Posterior vena cava (tissue), 2 donors: ENCODE results near the gene SRSF6. TPM values are rescaled to one million over a fixed set of nuclear protein-coding genes. Genes with fewer than 3 reads are reported as not detected.
"Not testable (repeated sequence)": the region's sequence is repeated elsewhere in the genome, so short reads cannot be mapped to it uniquely, and the experiment has no call there.

ENCODE experiments used
- DNase-seq: peaks from one replicate; pipeline ENCODE4 v3.0.0-alpha.2; 2020; ENCODE audit warnings: low spot score
- intact Hi-C, 2 donors: fragments of 100-400 bp; cut with DNase I; formaldehyde crosslinking; loops; one replicate each; pipeline versions ENCODE4 v1.14.1 to v1.14.2; 2022 to 2023
- total RNA-seq, 2 donors: library from RNA; stranded (reverse); fragmentation: NEBNext Ultra II Directional; extraction: Animal tissue kit (Norgen Biotek cat#: 25700); gene quantifications; one replicate each; pipeline ENCODE4 v1.2.1, GENCODE V29; 2021
- donor health status: DM: yes; HTN: yes; CAD: no.
- donor health status: DM: yes; HTN: yes; CAD: no.

Gene SRSF6
- total RNA-seq, 2 donors from 2014 or later: 58.5 to 70.4 TPM

DNA sequence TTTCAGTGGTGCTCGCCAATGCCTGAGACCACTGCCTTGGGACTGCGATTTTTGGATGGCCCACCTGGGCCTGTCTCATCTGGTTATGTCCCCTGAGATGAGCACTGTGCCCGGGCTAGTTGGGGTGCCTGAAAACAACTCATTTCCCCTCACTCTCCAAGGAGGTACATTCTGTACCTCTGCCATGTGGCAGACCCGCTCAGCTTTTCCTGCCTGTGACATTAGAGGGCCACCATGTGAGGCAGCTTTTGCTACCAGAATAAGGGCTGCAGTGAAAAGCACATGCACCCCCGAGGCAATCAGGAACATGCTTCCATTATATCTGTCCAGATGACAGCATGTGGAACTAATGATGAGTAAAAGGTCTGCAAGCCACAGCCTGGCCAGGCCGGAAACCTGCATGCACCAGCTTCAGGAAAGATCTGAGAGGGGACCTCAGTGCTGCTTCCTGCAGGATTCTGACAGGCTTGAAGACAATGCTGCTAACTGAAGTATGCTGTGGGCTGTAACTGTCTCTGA, 11.3 kb upstream of the SRSF6 start:
- intact Hi-C loops: no loop called here

DNA sequence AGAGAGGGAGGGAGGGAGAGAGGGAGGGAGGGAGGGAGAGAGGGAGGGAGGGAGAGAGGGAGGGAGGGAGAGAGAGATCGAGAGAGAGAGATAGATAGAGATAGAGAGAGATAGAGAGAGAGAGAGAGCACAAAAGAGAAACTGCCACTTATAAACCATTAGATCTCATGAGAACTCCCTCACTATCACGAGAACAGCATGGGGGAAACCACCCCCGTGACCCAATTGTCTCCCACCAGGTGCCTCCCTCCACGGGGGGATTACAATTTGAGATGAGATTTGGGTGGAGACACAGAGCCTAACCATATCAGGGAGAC, 9.3 kb upstream of the SRSF6 start:
- intact Hi-C loops, DNase-seq: not testable (repeated sequence)

More for the DNA sequence above, 11.3 kb upstream of the SRSF6 start:
- no peak for DNase-seq

DNA sequence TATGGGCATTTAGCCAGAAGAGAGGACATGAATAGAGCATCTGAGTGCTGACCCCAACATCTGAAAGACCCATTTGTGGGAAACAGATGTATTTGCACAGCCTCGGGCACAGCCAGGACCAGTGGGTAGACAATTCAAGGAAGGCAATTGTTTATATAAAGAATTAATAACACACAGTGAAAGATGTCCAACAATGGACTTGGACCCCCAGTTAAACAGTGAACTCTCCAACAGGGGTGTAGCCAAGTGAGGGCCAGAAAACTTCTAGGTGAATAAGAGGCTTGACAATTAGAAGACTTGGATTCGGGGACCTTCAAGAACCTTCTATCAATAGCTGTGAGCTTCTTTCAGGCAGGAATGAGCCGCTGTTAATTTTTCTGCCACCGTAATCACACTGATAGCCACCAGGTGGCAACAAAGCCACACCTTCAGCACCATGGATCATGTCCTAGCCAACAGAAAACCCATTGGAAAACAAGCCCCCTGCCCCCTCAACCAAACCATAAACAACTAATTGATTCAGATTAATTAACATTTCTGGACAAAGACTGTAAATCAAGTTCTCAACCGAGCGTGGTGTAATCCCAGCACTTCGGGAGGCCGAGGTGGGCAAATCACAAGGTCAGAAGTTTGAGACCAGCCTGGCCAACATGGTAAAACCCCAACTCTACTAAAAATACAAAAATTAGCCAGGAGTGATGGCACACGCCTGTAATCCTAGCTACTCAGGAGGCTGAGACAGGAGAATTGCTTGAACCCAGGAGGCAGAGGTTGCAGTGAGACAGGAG, 8.8 kb upstream of the SRSF6 start:
- intact Hi-C loops: no loop called here
- DNase-seq: no peak

DNA sequence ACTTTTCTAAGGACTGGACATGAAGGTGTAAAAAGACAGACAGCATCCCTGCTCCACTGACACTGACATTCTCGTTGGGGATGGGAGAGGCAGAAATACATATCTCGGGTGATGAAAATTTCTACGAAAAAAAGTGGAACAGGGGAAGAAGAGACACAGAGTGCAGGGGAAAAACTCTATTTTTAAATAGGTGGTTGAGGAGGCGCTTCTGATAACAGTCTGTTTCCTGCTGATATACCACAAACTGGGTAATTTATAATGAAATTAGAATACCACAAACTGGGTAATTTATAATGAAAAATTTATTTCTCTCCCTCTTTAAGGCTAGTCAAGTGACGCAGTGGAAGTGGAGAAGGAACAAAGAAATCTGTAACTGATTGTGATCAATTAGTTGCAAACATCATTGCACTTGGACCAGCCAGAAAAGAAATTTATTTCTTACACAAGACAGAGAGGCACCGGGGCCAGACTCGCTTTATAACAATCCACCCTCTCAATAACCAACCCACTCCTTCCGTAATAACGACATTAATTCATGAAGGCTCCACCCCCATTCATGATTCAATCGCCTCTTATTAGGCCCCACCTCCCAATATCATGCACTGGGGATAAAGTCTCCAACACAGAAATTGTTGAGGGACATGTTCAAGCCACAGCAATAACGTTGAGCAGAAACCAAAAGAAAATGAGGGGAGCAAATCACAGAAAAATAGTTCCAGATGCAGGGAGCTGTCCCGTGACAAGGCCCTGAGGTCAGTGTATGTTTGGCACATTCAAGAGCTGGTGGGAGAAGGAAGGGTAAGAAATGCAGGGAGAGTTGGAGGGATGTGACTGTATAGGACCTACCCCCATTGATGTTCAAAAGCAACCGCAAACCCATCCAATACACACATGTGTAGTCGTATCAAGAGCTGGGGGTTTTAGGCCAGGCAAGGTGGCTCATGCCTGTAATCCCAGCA, 6.6 kb upstream of the SRSF6 start:
- intact Hi-C loops: no loop called here
- DNase-seq: no peak

DNA sequence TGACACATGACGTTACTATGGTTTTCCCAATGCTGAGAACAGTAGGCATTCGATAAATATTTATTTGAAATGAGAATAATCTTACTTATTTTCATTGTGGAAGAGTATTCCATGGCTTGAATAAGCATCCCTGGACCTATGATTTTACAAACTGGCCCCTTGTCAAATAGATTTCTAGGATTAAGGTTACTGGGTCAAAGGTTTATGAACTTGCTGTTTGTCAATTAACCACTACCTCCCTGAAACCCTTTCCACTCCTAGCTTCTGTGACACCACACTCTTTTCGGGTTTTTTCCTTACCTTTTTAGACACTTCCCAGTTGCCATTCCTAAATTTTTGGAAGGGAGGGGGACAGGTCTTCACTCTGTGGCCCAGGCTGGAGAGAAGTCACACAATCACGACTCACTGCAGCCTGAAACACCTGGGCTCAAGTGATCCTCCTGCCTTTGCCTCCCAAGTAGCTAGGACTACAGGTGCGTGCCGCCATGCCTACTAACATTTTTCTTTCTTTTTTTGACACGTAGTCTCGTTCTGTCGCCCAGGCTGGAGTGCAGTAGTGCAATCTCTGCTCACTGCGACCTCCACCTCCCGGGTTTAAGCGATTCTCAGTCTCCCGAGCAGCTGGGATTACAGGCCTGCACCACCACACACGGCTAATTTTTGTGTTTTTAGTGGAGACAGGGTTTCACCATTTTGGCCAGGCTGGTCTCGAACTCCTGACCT, 5.1 kb upstream of the SRSF6 start:
- intact Hi-C loops: no loop called here
- DNase-seq: no peak

DNA sequence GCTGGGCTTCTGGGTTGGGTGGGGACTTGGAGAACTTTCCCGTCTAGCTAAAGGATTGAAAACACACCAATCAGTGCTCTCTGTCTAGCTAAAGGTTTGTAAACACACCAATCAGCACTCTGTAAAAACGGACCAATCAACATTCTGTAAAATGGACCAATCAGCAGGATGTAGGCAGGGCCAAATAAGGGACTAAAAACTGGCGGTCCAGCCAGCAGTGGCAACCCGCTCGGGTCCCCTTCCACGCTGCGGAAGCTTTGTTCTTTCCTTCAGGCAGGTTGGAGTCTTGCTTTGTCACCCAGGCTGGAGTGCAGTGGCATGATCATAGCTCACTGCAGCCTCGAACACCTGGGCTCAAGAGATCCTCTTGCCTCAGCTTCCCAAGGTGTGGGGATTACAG, 1.4 kb upstream of the SRSF6 start:
- DNase-seq, intact Hi-C loops: not testable (repeated sequence)

DNA sequence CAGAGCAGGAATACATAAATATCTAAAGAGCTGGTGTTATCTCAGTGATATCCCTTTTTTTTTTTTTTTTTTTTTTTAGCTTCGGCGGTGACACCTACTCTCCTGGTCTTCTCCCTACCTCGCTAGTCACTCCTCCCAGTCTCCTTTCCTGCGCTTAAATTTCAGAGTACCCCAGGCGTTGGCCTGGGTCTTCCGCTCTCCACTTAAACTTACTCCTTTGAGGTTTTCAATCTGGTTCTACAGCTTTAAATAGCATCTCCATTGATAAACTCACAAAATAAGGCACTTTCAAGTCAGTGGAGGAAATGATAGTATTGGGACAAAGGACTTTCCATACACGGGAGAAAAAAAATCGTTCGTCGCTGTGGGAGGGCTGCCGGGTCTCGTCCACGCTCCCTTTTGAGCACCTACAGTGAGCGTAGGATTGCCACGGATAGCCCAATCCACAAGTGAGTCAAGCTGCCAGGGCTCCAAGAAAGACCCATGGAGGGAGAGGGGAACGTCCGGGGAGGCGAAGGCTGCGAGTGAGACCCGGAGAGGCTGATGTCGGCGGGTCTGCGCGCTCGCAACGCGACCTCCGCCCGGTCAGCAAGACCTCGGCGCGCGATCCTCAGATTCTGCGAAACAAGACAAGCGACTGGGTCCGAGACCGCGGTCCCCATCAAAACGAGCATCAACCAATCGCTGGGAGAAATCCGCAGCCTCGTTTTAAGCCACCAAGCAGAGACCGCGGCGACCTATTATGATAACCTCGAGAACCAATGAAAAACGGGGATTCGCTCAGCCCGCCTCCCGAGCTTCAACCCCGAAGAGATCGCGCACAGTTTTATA, 672 bp upstream of the SRSF6 start:
- DNase-seq: peak; percentile 95
- intact Hi-C loops: no loop called here

DNA sequence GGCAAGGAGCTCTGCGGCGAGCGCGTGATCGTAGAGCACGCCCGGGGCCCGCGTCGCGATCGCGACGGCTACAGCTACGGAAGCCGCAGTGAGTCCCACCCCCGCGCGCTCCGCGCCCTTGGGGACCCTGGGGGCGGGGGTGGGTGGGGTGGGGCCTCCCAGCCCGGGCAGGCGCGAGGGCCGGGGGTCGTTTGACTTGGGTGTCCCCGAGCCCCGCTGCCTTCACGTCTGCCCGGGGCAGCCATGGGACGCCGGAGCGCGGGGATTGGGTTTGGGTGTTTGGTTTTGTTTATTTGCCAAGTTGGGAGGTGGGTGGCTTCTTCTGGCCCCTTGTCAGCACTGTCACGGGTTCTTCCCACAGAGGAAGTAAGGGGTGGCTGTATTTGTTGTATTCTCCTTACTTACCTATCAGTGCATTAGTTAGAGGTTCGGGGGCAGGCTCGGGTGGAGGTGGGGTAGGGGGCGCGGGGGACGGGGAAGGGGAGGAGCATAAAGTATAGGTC, 777 bp downstream of the SRSF6 start:
- no peak for DNase-seq

DNA sequence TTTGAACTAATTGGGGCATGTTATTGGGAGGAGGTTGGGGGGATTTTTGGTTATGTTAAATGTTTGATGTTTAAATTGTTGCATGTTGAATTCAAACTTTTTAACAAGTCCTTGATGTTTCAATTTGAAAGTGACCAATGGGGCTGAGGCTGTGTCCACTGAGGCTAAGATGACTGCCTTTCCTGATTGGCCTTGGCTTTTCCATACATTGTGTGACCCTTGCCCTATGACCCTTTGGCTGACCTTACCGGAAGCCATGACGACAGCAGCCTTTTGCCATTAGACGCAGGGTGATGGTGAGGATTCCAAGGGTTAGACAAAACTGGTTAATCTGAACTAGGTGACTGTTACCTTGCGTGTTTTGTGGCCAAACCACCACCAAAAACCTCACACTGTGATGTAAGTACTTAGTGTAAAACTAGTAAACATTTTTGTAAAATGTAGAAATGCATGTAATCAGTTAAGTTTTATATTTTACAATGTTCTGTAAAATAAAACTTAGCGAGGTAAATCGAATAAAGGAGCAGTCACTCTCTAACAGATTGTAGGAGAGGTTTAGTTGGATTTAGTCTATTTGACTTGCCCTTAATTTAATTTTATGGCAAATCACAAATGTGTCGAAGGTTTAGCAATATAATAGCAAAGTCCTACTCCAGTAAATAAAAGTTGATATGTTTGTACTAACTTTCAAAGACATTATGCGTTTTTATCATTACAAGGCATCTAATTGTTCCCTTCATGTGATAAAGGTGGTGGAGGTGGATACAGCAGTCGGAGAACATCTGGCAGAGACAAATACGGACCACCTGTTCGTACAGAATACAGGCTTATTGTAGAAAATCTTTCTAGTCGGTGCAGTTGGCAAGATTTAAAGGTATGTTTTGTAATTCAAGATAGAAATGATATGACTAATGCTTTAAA, 1.6 kb downstream of the SRSF6 start:
- no peak for DNase-seq
- intact Hi-C loops: no loop called here

More for the DNA sequence above, 777 bp downstream of the SRSF6 start:
- intact Hi-C loops: no loop called here

DNA sequence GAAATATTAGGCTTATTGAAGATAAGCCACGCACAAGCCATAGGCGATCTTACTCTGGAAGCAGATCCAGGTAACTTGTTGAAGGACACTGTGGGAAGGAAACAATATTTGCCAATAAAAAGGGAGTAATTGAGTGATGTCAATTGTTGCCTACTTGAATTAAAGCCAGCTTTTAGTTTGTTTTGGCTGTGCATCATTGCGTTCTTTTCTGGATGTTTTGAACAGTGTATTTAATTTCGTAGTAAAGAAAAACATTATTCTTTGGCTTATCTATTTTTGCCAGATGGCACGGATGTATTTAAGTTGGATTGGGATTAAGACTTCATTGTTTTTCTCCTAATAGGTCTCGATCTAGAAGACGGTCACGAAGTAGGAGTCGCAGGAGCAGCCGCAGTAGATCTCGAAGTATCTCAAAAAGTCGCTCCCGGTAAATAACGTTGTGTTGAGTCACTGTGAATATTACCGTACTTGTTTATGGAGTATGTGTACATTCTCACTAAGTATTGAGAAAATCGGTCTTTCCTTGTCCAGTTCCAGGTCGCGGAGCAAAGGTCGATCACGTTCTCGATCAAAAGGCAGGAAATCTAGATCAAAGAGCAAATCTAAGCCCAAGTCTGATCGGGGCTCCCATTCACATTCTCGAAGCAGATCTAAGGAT, 2.6 kb downstream of the SRSF6 start:
- intact Hi-C loops: no loop called here
- DNase-seq: no peak

DNA sequence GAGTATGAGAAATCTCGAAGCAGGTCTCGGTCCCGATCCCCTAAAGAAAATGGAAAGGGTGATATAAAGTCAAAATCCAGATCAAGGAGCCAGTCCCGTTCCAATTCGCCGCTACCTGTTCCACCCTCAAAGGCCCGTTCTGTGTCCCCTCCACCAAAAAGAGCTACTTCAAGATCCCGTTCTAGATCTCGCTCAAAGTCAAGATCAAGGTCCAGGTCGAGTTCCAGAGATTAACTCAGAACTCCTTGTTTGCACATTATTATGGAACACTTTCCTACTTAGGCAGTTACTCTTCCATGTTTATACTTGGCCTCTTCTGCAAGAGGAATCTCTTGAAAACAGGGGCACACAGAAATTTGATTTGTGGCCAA, 3.1 kb downstream of the SRSF6 start:
- no peak for DNase-seq
- intact Hi-C loops: no loop called here

DNA sequence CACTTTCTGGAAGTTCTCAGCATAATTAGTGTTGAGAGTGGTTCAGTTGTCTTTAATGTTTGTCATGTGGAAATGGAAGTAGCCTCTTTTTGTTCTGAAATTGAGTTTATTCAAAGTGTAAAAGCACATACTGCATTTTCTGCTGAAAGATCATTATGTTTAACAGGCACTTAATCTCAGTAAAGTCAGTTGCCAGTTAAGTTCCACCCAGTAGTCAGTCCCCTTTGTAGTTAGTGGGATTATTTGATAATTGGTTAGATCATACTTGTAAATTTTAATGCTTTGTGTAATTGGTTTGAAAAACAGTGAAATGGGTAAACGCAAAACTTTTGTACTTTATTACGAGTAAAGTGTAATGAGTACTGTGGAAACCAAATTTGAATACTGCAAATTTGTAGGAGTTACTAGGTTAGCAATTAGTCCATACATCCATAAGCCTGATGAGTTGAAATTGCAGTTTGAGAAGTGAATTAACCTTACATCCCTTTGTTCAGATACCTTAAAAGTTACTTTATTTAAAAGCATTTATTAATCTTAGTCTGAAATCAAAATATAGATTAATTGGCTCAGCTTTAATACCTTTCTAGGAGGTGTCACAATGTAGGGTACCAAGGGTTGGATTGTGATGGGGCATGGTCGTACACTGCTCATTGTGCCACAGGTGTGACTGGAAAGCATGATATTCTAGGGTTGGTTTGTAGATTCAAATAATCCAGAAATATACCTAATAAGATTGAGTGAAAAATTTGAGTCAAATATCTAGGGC, 4.4 kb downstream of the SRSF6 start:
- intact Hi-C loops: no loop called here
- no peak for DNase-seq

DNA sequence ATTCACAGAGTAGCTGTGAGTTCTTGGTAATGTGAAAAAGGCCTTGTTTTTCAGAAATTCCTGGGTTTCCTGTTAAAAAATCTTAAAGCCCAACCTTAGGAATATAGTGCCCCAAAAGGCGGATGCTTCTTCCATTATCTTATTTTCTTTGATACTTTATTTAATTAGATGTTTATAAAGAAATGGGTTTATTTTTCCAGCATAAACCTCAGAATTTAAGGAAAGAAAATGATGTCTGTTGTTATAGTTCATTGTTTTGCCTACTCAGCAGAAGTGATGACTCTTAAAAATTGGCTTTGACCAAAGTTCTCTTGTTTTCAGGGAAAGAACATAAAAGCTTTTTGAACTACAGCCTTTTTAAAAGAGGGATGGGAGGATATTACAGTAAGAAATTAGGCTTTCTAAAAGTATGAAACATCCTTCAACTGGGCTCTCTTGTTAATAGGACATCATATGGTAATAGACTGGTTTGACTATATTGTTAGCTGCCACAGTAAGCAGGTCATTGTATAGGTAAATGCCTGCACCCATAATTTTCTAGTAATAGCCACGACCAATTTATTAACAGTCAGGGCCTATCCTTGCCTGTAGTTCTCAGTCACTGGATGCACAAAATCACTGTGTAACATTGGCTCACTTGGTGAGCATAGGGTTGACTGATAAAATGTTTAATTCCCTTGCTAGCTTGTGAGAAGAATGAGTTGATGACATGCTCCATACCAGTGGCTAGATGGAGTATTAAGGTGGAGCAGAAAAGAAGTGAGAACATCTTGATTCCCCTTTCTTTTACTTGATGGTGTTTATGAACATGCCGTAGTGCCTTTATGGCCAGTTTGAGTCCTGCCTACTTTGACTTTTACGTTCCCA, 5.2 kb downstream of the SRSF6 start:
- no peak for DNase-seq
- intact Hi-C loops: no loop called here

DNA sequence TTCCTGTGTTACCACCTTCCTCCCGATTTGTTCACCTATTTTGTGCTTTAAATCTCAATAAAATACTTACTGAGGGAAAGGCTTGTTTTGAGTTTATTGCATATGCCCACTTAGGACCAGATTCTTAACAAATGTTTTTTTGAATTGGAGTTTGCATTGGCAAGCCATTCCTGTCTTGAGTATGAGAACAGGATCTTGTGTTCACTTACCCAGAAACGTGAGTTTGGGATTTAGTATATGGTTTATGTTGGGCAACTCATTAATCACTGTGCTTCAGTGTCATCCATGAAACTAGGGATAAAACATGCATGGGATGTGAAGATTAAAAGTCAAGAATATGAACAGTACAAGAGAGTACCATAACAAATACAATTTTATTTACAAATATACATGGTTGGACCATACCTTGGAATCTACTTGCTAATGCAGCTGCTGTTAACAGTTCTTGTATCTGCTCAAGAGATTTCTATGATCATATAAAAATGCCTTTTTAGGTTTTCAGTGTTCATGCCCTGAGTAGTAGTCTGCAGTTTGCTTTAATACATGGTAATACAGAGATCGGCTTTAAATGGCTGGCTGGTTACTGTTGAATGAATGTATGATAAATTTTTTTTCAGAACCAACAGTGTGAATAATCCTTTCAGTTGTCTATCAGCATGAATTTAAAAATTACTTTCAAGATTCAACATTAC, 6.0 kb downstream of the SRSF6 start:
- no peak for DNase-seq
- intact Hi-C loops: no loop called here

DNA sequence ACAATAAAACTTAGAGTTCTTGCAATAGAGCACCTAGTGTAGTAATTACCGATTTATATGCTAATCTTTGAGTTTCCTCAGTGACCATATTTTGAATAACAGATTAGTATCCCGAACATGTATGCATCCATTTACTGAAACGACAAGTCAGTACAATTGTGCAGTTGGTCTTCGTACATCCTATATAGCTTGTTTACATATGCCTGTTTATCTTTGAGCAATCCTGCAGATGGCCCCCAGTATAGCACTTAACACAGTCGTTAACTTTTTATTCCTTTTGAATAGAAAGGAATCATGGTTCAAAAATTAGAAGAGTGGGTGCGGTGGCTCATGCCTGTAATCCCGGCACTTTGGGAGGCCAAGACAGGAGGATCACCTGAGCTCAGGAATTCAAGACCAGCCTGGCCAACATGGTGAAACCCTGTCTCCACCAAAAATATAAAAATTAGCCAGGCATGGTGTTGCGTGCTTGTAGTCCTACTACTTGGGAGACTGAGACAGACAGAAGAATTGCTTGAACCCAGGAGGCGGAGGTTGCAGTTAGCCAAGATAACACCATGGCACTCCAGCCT, 6.6 kb downstream of the SRSF6 start:
- intact Hi-C loops: no loop called here
- no peak for DNase-seq
